Esophagus squamous epithelium (tissue), 4 donors: Measurements from ENCODE around the gene SOX6.

Experiments used
- POLR2A ChIP-seq, 4 donors: fragments of 450-650 bp; IDR thresholded peaks; one replicate each; pipeline ENCODE4 v1.6.1; 2017; ENCODE audit warnings: antibody characterized with exemption in 4 of 4, mild to moderate bottlenecking in 4 of 4, moderate library complexity in 3 of 4
- TF ChIP-seq, protein P1 (sequence below), 6 experiments: fragments of 450-650 bp in 4 of 6; fragments of 200-600 bp in 2 of 6; sonication (generic) in 2 of 6; IDR thresholded peaks; one replicate each; pipeline ENCODE4 v1.5.1; 2016 to 2019; ENCODE audit warnings: antibody characterized with exemption in 6 of 6, mild to moderate bottlenecking in 4 of 6, moderate library complexity in 4 of 6

DNA sequence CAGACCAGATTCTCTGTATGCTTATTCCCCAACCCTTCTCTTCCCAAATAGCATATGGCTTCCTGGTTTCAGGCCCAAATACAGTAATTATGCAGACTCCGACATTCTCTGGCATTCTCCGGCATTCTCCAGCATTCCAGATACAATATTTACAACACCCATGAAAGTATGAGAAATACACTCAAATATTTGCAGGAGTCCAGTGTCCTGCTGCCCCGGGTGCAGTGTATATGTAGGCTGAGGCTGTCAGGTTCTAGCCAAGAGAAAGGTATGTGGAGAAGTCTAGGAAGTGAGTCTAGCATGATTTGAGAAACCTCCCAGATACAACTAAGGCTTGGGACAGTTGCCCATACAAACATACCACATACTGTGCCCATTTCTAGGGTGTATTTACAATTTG lies 160.7 kb downstream of the SOX6 start:
- TF ChIP-seq POLR2A (IDR thresholded peaks at IDR 0.05) = no peak
- TF ChIP-seq, protein P1, sequence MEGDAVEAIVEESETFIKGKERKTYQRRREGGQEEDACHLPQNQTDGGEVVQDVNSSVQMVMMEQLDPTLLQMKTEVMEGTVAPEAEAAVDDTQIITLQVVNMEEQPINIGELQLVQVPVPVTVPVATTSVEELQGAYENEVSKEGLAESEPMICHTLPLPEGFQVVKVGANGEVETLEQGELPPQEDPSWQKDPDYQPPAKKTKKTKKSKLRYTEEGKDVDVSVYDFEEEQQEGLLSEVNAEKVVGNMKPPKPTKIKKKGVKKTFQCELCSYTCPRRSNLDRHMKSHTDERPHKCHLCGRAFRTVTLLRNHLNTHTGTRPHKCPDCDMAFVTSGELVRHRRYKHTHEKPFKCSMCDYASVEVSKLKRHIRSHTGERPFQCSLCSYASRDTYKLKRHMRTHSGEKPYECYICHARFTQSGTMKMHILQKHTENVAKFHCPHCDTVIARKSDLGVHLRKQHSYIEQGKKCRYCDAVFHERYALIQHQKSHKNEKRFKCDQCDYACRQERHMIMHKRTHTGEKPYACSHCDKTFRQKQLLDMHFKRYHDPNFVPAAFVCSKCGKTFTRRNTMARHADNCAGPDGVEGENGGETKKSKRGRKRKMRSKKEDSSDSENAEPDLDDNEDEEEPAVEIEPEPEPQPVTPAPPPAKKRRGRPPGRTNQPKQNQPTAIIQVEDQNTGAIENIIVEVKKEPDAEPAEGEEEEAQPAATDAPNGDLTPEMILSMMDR (IDR thresholded peaks at IDR 0.05) = no peak
